Calu3 (cell line): ENCODE measurements around the gene SPOCK1. TPM values are rescaled to one million over a fixed set of nuclear protein-coding genes. Genes with fewer than 3 reads are reported as not detected.

ENCODE experiments used
- BruUV-seq: library from RNA; stranded (reverse); fragments of 400-500 nt; replicated peaks from 2 replicates; lab custom pipeline; 2021; lab: Mats Ljungman, UMichigan
- CTCF ChIA-PET: fragments of 300-600 bp; sonication (Branson Sonifier 250); formaldehyde crosslinking; loops from one replicate; lab custom pipeline; 2022; ENCODE audit warnings: antibody characterized with exemption; lab: Charles Lee
- DNase-seq: peaks from one replicate; pipeline ENCODE4 v3.0.0; 2022
- H3K27ac Mint-ChIP-seq: one replicate; pipeline ENCODE4 v1.8.0; 2022; ENCODE audit warnings: mixed read lengths; ENCODE audit not compliant: unreplicated experiment
- H3K27me3 Mint-ChIP-seq: one replicate; pipeline ENCODE4 v1.8.0; 2022; ENCODE audit warnings: mixed read lengths; ENCODE audit not compliant: unreplicated experiment
- H3K36me3 Mint-ChIP-seq: one replicate; pipeline ENCODE4 v1.8.0; 2022; ENCODE audit warnings: mild to moderate bottlenecking, moderate library complexity, mixed read lengths; ENCODE audit not compliant: insufficient read depth, unreplicated experiment
- H3K4me1 Mint-ChIP-seq: one replicate; pipeline ENCODE4 v1.8.0; 2022; ENCODE audit warnings: mild to moderate bottlenecking, low read depth, mixed read lengths; ENCODE audit not compliant: unreplicated experiment
- H3K4me3 Mint-ChIP-seq: one replicate; pipeline ENCODE4 v1.8.0; 2022; ENCODE audit warnings: mild to moderate bottlenecking, low read depth, moderate library complexity, mixed read lengths; ENCODE audit not compliant: unreplicated experiment
- H3K9me3 Mint-ChIP-seq: one replicate; pipeline ENCODE4 v1.8.0; 2022; ENCODE audit warnings: low read depth, mixed read lengths; ENCODE audit not compliant: unreplicated experiment
- intact Hi-C: fragments of 100-400 bp; cut with micrococcal nuclease; formaldehyde crosslinking; loops from one replicate; pipeline ENCODE4 v1.10.0; 2022; ENCODE audit not compliant: unreplicated experiment
- total RNA-seq: library from RNA; stranded (reverse); gene quantifications from 2 replicates; pipeline ENCODE4 v1.2.3, GENCODE V29; 2022
- TF ChIP-seq, protein P1 (sequence below): fragments of 200-600 bp; IDR thresholded peaks from one replicate; pipeline ENCODE4 v1.8.0; 2022; ENCODE audit warnings: antibody characterized with exemption; ENCODE audit not compliant: unreplicated experiment

Gene SPOCK1
- total RNA-seq, 1 experiment from 2014 or later = 3.2 TPM

DNA sequence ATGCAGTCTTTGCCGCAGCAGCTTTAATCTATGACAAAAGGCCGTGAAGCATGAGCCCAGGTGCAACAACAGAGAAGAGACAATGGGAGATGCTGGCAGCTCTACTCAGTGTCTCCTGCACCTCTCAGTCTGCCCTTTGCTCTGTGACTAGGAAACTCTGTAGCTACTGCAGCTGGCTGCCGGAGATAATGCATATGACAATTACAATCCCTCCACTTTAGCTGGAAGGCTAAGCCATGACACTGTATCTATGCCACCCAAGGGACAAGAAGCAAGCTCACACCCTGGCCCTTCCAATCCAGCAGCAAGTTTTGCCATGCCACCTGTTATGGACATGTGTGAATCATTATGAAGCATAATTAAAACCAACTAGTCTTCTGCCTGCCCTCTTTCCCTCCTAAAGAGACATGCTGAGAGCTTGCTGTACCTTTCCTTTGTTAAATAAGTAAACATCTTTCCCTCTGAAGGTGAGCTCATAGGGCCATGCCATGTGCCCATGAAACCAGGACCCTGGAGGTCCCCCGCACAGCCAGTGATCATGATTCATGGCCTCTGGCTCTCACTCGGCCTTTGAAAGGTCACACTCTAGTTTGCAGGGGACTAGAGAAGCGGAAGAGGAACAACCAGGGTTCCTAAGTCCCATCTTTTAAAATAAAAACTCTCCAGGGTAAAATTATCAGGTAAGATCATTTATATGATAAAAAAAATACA, 219.4 kb downstream of the SPOCK1 start:
- H3K9me3 Mint-ChIP-seq = no peaks in the 10 kb centered on the region
- no TSS peak for BruUV-seq
- DNase-seq = no peak
- intact Hi-C loops = no loop called here
- H3K4me1 Mint-ChIP-seq = no peaks in the 10 kb centered on the region
- H3K36me3 Mint-ChIP-seq = no peaks in the 10 kb centered on the region
- H3K27ac Mint-ChIP-seq = no peak overlapping the region
- TF ChIP-seq, protein P1, sequence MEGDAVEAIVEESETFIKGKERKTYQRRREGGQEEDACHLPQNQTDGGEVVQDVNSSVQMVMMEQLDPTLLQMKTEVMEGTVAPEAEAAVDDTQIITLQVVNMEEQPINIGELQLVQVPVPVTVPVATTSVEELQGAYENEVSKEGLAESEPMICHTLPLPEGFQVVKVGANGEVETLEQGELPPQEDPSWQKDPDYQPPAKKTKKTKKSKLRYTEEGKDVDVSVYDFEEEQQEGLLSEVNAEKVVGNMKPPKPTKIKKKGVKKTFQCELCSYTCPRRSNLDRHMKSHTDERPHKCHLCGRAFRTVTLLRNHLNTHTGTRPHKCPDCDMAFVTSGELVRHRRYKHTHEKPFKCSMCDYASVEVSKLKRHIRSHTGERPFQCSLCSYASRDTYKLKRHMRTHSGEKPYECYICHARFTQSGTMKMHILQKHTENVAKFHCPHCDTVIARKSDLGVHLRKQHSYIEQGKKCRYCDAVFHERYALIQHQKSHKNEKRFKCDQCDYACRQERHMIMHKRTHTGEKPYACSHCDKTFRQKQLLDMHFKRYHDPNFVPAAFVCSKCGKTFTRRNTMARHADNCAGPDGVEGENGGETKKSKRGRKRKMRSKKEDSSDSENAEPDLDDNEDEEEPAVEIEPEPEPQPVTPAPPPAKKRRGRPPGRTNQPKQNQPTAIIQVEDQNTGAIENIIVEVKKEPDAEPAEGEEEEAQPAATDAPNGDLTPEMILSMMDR = no peak
- no peak overlapping the region for H3K4me3 Mint-ChIP-seq
- H3K27me3 Mint-ChIP-seq = peaks cover 27% of the 10 kb centered on the region
- CTCF ChIA-PET = no interaction called here

DNA sequence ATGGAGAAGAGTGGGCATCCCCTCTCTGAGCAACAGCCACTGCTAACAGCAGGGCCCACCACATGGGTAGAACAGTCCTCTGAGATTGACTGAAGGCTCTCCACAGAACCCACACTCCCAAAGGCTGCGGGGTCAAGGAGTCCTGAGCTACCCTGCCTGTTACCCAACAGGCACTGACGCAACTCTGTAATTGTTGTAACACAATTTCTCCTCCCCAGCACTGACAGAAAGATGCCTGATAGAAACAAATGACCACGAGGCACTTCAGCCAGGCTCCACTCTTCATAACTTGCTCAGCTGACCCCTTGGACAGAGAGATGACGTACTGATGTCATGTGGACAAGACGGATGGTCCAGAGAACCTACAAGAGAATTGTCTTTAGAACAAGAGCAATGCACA, 220.7 kb downstream of the SPOCK1 start:
- Mint-ChIP-seq H3K4me1 (no peaks in the 10 kb centered on the region), H3K27me3 (peaks cover 17% of the 10 kb centered on the region), H3K4me3 (no peak overlapping the region), H3K27ac (no peak overlapping the region), H3K36me3 (no peaks in the 10 kb centered on the region), H3K9me3 (no peaks in the 10 kb centered on the region)
- CTCF ChIA-PET = no interaction called here
- DNase-seq = no peak
- BruUV-seq = no TSS peak
- TF ChIP-seq, protein P1 = no peak
- intact Hi-C loops = no loop called here

DNA sequence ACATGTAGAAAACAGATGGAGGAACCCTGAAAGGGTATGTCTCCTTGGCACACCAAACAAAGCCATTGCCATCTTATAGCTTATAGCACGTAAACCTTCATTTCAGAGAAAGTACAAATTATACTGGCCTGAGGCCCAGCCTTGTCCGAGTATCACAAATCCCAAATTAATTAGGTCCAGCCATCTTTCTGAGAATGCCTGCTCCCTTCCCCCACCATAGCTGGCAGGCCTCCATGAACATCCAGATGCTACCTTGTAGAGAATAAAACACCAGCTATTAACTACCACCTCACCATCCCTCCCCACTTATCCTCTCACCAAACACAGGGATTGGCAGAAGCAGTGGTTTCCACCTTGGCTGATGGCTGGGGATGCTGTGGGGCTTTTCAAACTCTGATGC, 224.0 kb downstream of the SPOCK1 start:
- TF ChIP-seq, protein P1 = no peak
- no peaks in the 10 kb centered on the region for H3K36me3 Mint-ChIP-seq
- no peaks in the 10 kb centered on the region for H3K4me1 Mint-ChIP-seq
- H3K27ac Mint-ChIP-seq = no peak overlapping the region
- CTCF ChIA-PET = no interaction called here
- H3K27me3 Mint-ChIP-seq = peaks cover 17% of the 10 kb centered on the region
- no peak overlapping the region for H3K4me3 Mint-ChIP-seq
- intact Hi-C loops = no loop called here
- no peaks in the 10 kb centered on the region for H3K9me3 Mint-ChIP-seq
- no TSS peak for BruUV-seq
- DNase-seq = no peak

DNA sequence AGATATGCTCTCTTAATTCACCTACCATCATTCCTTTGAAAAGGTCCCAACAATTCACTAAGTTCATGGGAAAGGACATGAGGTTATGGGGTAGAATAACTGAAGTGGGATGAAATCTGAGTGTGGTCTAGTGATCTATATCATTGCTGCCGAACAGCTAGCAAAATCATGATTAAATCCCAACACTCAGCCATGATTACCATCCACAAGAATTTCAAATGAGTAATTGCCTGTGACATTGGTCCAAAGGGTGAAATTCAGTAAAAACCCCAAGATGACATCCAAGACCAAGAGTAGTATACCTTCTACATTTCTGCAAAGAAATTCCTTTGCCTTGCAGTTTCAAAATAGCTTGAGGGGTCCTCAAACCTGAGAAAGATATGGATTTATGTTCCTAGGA, 225.6 kb downstream of the SPOCK1 start:
- Mint-ChIP-seq H3K27me3 (peaks cover 17% of the 10 kb centered on the region), H3K4me3 (no peak overlapping the region), H3K36me3 (no peaks in the 10 kb centered on the region), H3K9me3 (no peaks in the 10 kb centered on the region), H3K4me1 (no peaks in the 10 kb centered on the region), H3K27ac (no peak overlapping the region)
- no peak for DNase-seq
- no TSS peak for BruUV-seq
- intact Hi-C loops = no loop called here
- CTCF ChIA-PET = interaction anchor here (0.7 kb wide), 1 partner anchor 76 kb away, joined by 3 read pairs; no protein-coding TSS in a partner anchor
- TF ChIP-seq, protein P1 = no peak
